GM18951 (cell line): Measurements from ENCODE around the gene TMEM106B.

ENCODE experiments used
- POLR2A ChIP-seq: IDR thresholded peaks from 4 replicates; pipeline ENCODE4 v1.6.1; 2011; ENCODE audit warnings: mild to moderate bottlenecking; ENCODE audit not compliant: insufficient read length, insufficient read depth; ENCODE audit errors: extremely low read depth
- in situ Hi-C: fragments of 300-500 bp; cut with MboI; formaldehyde crosslinking; loops from one replicate; pipeline ENCODE4 v1.12.0; 2022; ENCODE audit warnings: low sequenced_read_pairs, mixed read lengths, inconsistent platforms; ENCODE audit not compliant: unreplicated experiment

The TMEM106B gene

DNA sequence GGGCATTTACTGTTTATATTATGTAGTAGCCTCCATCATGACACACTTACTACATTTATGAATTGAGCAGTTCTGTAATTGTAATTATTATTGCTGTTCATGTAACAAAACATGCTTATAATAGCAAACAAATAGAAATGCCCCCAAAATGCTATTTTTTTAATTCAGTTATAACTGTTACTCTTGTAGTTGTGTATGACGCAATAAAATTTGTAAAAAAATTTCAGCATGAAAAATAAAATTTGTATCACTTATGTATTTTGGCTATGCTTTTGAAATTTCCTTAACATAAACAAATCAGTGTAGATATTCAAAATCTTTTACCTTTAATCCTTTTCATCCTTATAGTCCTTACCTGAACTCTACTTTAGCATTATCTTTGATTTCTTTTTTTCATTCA, 25.9 kb downstream of the TMEM106B start:
- in situ Hi-C loops = no loop called here

GRCh38 chr7:12239806-12240205, 28.7 kb downstream of the TMEM106B start:
- in situ Hi-C loops = no loop called here
- TF ChIP-seq POLR2A = no peak

More for the DNA sequence above, 25.9 kb downstream of the TMEM106B start:
- no peak for TF ChIP-seq POLR2A

GRCh38 chr7:12244129-12244528, 33.0 kb downstream of the TMEM106B start:
- TF ChIP-seq POLR2A = no peak
- in situ Hi-C loops = no loop called here

- in situ Hi-C loops = no loop called here
- TF ChIP-seq POLR2A = no peak
Observed at GRCh38 chr7:12244694-12245093, 33.6 kb downstream of the TMEM106B start.

DNA sequence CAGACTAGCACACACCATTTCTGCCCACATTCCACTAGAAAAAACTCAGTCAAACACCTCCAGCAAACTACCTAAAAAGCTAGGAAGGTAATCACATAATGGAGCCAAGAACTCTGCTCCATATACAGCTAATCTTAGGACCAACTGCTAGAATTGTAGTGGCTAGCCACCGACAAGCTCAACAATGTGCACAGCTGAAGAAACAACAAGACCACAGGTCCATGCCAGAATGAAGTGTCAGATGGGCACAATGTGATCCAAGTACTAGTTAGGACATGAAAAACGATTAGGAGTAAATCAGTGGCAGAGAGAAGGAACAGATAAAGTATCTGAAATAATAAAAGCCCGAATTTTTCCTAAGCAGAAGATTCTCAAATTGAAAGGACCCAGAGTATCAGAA, 38.6 kb downstream of the TMEM106B start:
- in situ Hi-C loops = no loop called here
- TF ChIP-seq POLR2A = no peak

- TF ChIP-seq POLR2A = no peak
- in situ Hi-C loops = no loop called here
Observed at GRCh38 chr7:12250232-12250631, 39.1 kb downstream of the TMEM106B start.

DNA sequence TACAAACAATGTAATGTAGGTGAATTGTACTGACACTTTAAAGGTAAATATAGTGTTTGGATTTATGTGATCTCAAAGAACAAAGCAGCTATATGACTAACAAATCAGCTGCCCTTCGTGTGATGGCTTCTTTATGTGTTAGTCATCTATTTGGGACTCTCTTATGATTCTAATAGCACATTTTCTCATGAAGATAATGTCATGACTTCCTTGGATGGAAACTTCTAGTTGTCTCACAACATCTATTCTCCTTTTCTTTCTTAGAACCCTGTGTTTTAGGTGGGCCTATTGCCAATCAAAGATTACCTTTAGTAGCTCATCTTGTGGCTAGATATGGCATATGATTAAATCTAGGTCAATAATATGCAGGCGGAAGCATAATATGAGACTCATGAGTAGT, 45.0 kb downstream of the TMEM106B start:
- no peak for TF ChIP-seq POLR2A
- in situ Hi-C loops = no loop called here

DNA sequence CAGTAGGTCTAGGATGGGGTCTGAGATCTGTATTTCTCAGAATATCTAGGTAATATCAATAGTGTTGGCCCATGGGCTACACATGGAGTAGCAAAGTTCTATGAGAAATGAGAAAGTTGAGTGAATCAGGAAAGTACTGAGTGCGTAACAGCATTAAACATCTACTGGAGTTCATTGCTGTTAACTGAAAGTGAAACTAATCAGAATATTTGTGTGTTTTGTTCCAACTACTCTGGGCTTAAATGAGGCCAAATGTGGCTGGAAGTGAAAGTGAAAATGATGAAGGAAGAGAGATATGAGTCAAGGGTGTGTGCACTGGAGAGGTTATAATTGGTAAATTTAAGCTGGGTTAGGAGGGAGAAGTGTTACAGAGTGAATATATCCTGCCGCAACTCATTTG, 46.5 kb downstream of the TMEM106B start:
- no peak for TF ChIP-seq POLR2A
- in situ Hi-C loops = no loop called here

DNA sequence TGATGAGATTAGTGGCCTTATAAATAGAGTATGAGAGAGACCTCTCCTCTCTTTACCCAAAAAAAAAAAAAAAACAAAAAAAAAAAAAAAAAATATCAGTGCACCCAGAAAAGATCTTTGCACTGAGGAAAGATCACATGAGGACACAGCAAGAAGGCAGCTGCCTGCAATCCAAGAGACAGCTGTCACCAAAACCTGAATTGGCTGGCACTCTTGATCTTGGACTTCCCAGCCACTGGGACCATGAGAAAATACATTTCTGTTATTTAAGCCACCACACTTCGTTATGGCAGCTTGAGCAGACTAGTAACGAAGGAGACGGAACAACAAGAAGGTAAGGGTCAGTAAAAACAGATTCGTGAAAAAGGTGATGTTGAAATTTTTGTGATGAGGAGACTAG, 47.0 kb downstream of the TMEM106B start:
- in situ Hi-C loops = no loop called here
- no peak for TF ChIP-seq POLR2A

GRCh38 chr7:12267542-12267941, 56.4 kb downstream of the TMEM106B start:
- no peak for TF ChIP-seq POLR2A
- in situ Hi-C loops = no loop called here

- in situ Hi-C loops = no loop called here
- no peak for TF ChIP-seq POLR2A
Observed at GRCh38 chr7:12269100-12269895, 58.2 kb downstream of the TMEM106B start.

DNA sequence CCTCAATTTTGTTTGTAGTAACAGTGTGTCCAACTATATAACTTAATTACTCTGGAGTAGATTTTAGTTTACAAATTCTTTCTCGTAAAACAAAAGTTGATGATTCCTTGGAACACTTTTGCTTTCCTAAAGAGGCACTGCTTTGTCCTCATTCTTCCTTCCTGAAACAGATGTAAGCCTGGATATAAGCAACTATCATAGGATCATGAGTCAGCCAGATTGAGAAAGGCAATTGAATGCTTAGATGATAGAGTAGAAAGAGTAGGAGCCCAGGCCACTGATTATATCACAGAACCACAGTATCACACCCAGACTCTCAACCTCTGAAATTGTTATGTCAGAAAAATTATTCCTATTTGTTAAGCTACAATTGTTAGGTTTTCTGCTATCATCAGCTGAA, 69.9 kb downstream of the TMEM106B start:
- TF ChIP-seq POLR2A = no peak

GRCh38 chr7:12287901-12288300, 76.8 kb downstream of the TMEM106B start:
- in situ Hi-C loops = no loop called here
- TF ChIP-seq POLR2A = no peak

More for the DNA sequence above, 69.9 kb downstream of the TMEM106B start:
- in situ Hi-C loops = no loop called here

DNA sequence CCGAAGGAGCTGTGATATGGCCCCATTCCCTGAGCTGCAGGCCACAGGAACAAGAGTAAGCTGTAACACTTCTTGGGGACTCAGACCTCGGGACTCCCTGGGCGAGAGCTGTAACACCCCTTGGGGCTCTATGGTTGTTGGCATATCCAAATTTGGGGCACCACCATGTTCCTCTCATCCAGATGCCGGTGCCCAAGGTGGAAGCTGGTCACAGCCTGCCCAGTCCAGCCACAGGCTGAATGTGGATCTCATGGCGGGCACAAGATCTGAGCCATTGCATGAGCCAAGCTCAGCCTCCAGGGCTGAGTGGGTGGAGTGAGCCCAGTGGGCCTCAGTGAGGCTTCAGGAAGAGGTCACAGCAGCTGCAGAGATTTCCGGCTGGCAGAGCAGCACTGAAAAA, 78.9 kb downstream of the TMEM106B start:
- TF ChIP-seq POLR2A = no peak
- in situ Hi-C loops = no loop called here
